ENCODE results near the gene DNAJB6. TPM values are rescaled to one million over a fixed set of nuclear protein-coding genes. Genes with fewer than 3 reads are reported as not detected.

DNAJB6 gene
- total RNA-seq, 2 experiments from 2014 or later, result 56.4 to 65.9 TPM

- no peak overlapping the region for H2AFZ ChIP-seq (ENCODE audit: low read length)
- ChIA-PET CTCF (ENCODE audit: unreplicated experiment) (no interaction called here), POLR2A (no interaction called here)
- no peaks in the 10 kb centered on the region for H3K9me3 ChIP-seq (ENCODE audit: low read length)
- intact Hi-C loops (cut with micrococcal nuclease; ENCODE audit: unreplicated experiment), result loop anchor here (10.0 kb wide), 1 partner anchor 246 kb away; no protein-coding TSS in a partner anchor
- no peak for TF ChIP-seq EZH2phosphoT487 (IDR thresholded peaks at IDR 0.05; ENCODE audit: borderline replicate concordance, low read depth, low read length)
- TF ChIP-seq CTCF (conservative IDR thresholded peaks at IDR 0.05; ENCODE audit: low read length), result no peak
- no peaks in the 10 kb centered on the region for H3K36me3 ChIP-seq (ENCODE audit: insufficient read depth, low read length)
- BruUV-seq (replicated peaks), result no TSS peak
- H3K27ac ChIP-seq (ENCODE audit: low read depth, low read length, poor library complexity, severe bottlenecking), result no peak overlapping the region
- no peak overlapping the region for H3K4me3 ChIP-seq (ENCODE audit: low read depth, low read length, poor library complexity, severe bottlenecking)
- H3K79me2 ChIP-seq (ENCODE audit: insufficient read depth, low read depth, low read length), result no peaks in the 10 kb centered on the region
- H3K4me1 ChIP-seq (ENCODE audit: insufficient read depth, low read length, poor library complexity, severe bottlenecking), result peaks cover 4% of the 10 kb centered on the region
- no peaks in the 10 kb centered on the region for H4K20me1 ChIP-seq (ENCODE audit: insufficient read depth, low read length)
- no peak for DNase-seq (ENCODE audit: low spot score)
- no peaks in the 10 kb centered on the region for H3K9me2 ChIP-seq (ENCODE audit: insufficient read depth, low read length)
- H3K4me2 ChIP-seq (ENCODE audit: low read length), result no peak overlapping the region
Observed at GRCh38 chr7:157438121-157439025, 101.6 kb downstream of the DNAJB6 start.

- H3K4me3 ChIP-seq (ENCODE audit: low read depth, low read length, poor library complexity, severe bottlenecking), result no peak overlapping the region
- intact Hi-C loops (cut with micrococcal nuclease; ENCODE audit: unreplicated experiment), result loop anchor here (10.0 kb wide), 1 partner anchor 246 kb away; no protein-coding TSS in a partner anchor
- ChIA-PET POLR2A (no interaction called here), CTCF (ENCODE audit: unreplicated experiment) (no interaction called here)
- H3K36me3 ChIP-seq (ENCODE audit: insufficient read depth, low read length), result no peaks in the 10 kb centered on the region
- H3K9me2 ChIP-seq (ENCODE audit: insufficient read depth, low read length), result no peaks in the 10 kb centered on the region
- H3K27ac ChIP-seq (ENCODE audit: low read depth, low read length, poor library complexity, severe bottlenecking), result no peak overlapping the region
- no peak overlapping the region for H2AFZ ChIP-seq (ENCODE audit: low read length)
- BruUV-seq (replicated peaks), result no TSS peak
- peaks cover 4% of the 10 kb centered on the region for H3K4me1 ChIP-seq (ENCODE audit: insufficient read depth, low read length, poor library complexity, severe bottlenecking)
- DNase-seq (ENCODE audit: low spot score), result no peak
- TF ChIP-seq EZH2phosphoT487 (IDR thresholded peaks at IDR 0.05; ENCODE audit: borderline replicate concordance, low read depth, low read length) (no peak), CTCF (conservative IDR thresholded peaks at IDR 0.05; ENCODE audit: low read length) (no peak)
- no peaks in the 10 kb centered on the region for H3K9me3 ChIP-seq (ENCODE audit: low read length)
- no peaks in the 10 kb centered on the region for H3K79me2 ChIP-seq (ENCODE audit: insufficient read depth, low read depth, low read length)
- H4K20me1 ChIP-seq (ENCODE audit: insufficient read depth, low read length), result no peaks in the 10 kb centered on the region
- no peak overlapping the region for H3K4me2 ChIP-seq (ENCODE audit: low read length)
Observed at GRCh38 chr7:157439149-157439548, 102.3 kb downstream of the DNAJB6 start.

DNA sequence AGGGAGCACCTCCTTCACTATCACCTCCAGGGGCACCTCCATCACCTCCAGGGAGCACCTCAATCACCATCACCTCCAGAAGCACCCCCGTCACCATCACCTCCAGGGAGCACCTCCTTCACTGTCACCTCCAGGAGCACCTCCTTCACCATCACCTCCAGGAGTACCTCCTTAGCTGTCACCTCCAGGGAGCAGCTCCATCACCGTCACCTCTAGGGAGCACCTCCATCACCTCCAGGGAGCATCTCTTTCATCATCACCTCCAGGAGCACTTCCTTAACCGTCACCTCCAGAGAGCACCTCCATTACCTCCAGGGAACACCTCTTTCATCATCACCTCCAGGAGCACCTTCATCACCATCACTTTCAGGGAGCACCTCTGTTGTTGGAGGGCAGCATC is 103.0 kb downstream of the DNAJB6 start:
- no peak overlapping the region for H3K27ac ChIP-seq (ENCODE audit: low read depth, low read length, poor library complexity, severe bottlenecking)
- H3K36me3 ChIP-seq (ENCODE audit: insufficient read depth, low read length), result no peaks in the 10 kb centered on the region
- no TSS peak for BruUV-seq (replicated peaks)
- H3K9me2 ChIP-seq (ENCODE audit: insufficient read depth, low read length), result no peaks in the 10 kb centered on the region
- no peak overlapping the region for H3K4me2 ChIP-seq (ENCODE audit: low read length)
- TF ChIP-seq CTCF (conservative IDR thresholded peaks at IDR 0.05; ENCODE audit: low read length) (no peak), EZH2phosphoT487 (IDR thresholded peaks at IDR 0.05; ENCODE audit: borderline replicate concordance, low read depth, low read length) (no peak)
- no peak overlapping the region for H2AFZ ChIP-seq (ENCODE audit: low read length)
- H3K79me2 ChIP-seq (ENCODE audit: insufficient read depth, low read depth, low read length), result no peaks in the 10 kb centered on the region
- ChIA-PET POLR2A (no interaction called here), CTCF (ENCODE audit: unreplicated experiment) (no interaction called here)
- H4K20me1 ChIP-seq (ENCODE audit: insufficient read depth, low read length), result no peaks in the 10 kb centered on the region
- H3K4me3 ChIP-seq (ENCODE audit: low read depth, low read length, poor library complexity, severe bottlenecking), result no peak overlapping the region
- peaks cover 4% of the 10 kb centered on the region for H3K4me1 ChIP-seq (ENCODE audit: insufficient read depth, low read length, poor library complexity, severe bottlenecking)
- intact Hi-C loops (cut with micrococcal nuclease; ENCODE audit: unreplicated experiment), result loop anchor here (10.0 kb wide), 1 partner anchor 245 kb away; no protein-coding TSS in a partner anchor
- no peak for DNase-seq (ENCODE audit: low spot score)
- H3K9me3 ChIP-seq (ENCODE audit: low read length), result no peaks in the 10 kb centered on the region
